Islet of Langerhans (tissue), 1 donor: ENCODE data around the gene NUMBL.

Experiments used
- FAIRE-seq: peaks from one replicate; lab custom pipeline; 2011; peaks lifted over from hg19 to GRCh38; lab: Jason Lieb, UNC

The NUMBL gene

GRCh38 chr19:40689339-40690049 lies 957 bp downstream of the NUMBL start:
- no peak for FAIRE-seq

DNA sequence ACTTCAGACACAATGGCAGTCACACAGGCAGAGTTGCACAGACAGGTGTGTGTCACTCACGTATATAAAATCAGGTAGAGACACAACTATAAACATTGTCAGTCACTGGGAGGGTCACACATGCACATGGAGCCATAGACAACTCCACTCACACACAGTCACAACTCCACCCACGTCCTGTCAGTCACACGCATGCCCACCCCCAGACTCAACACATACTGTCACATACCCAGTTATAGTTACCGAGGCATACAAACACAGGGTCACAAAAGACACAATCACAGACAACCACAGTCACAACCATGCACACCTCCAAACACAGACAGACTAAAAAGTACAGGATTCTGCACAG lies 1.5 kb downstream of the NUMBL start:
- no peak for FAIRE-seq

DNA sequence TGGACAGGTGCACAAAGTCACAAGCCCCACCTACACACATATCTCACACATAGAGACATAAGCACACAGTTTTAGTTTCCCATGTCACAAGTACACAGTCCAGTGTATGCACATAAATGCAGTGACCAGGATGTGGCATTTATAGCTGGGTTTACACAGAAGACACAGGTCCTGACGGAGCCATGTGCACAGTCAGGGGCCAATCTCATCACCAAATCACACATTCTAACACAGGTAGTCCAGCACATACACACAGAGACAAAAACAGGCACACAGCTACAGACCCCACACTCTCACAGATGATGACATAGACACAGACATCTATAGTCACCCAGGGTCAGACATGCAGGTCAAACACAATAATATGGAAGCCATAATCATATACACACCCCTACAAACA lies 2.1 kb downstream of the NUMBL start:
- no peak for FAIRE-seq

DNA sequence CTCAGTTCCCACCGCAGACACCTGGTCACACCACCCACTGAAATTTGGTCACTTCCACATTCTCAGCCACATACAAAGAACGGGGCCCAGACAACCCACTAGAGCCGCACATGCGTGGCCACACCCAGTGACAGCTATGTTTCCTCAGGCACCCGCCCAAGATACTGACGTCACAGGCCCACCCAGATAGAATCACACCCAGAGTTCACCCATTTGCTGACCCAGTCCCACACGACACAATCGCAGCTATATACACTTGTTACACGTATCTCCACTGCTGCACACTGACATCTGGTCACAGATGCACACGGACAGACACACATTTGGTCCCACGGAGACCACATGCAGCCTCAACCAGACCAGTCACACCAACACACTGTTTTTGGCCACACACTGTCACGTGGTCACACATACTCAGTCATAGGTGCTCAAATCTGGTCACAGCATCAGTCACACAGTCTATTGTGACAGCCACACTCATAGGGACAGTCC lies 2.9 kb downstream of the NUMBL start:
- no peak for FAIRE-seq

GRCh38 chr19:40686882-40687524 lies 3.4 kb downstream of the NUMBL start:
- FAIRE-seq, result no peak

DNA sequence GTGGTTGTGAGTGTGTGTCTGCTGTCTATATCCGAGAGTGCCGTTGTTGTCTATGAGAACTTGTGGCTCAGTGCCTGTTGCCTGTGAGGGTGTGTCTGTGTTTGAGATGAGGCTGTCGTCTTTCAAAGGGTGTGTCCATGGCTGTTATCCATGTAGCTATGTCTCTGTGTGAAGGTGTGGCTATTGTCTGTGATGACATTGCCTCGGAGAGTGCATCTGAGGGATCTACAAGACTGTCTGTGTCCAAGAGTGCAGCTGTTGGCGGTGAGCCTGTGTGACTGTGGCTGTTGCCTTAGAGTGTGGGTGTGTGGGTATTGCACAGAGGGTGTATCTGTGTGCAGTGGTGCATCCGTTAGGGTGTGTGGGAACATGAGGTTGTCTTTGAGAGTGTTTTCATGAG lies 4.9 kb downstream of the NUMBL start:
- FAIRE-seq, result no peak

DNA sequence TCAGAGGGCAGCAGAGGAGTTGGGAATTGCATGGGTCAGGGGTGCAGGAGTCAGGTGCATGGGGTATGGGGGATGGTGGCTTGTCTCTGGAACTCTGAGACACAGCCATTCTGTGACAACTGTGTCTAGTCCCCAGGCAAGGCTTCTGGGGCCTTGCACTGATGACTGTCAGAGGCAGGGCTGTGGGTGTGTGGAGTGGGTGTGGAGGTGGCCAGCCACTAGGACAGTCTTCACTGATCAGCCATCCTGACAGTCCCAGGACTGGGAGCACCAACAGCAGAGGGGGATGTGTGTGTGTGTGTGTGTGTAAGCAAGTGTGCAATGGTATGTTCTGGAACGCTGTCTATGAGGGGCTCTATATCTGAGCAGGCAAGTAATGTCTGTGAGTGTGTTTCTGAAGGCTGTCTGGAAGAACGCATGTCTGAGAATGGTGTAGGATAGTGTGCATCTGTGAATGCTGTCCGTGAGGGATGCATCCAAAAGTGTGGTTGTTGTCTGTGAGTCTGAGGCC lies 5.4 kb downstream of the NUMBL start:
- FAIRE-seq, result no peak

DNA sequence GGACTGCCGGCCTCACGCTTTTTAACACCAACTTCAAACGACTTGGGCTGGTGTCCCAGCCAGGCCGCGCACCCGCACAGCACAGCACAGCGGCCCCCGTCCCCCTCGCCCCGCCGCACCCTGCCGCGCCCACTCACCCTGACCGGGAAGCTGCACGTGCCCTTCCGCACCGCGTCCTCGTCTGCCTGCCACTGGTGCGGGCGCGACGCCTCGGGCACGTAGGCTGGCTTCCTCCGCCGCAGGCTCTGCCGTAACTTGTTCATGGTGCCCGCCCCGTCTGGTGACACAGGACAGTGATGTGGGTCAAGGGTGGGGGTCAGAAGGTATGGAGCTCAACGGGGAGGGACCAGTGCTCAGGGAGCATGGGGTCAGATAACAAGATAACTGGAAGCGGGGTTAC lies 6.2 kb downstream of the NUMBL start:
- no peak for FAIRE-seq

DNA sequence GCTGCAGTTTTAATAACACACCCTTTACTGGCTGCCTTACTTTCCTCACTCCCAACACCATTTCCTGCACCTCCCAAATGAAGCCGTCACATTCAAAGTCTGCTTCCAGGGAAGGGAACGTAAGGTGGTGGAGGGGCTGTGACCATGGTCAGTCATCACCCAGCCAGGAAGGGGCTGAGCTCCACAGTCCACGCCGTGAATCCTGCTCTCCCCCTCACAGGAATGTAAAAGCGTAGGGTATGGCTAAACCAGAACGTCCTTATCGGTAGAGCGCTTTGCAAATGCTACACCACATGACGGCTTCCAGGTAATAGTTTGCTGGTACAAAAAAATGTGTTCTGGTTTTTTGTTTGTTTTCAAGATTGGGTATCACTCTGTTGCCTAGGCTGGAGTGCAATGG lies 7.0 kb downstream of the NUMBL start:
- no peak for FAIRE-seq

- FAIRE-seq, result no peak
Observed at GRCh38 chr19:40682431-40682964, 8.0 kb downstream of the NUMBL start.

GRCh38 chr19:40681039-40681438 lies 9.4 kb downstream of the NUMBL start:
- no peak for FAIRE-seq

GRCh38 chr19:40677156-40677555 lies 13.3 kb downstream of the NUMBL start:
- no peak for FAIRE-seq

GRCh38 chr19:40674291-40674690 lies 16.2 kb downstream of the NUMBL start:
- FAIRE-seq, result no peak

- no peak for FAIRE-seq
Observed at GRCh38 chr19:40673397-40673796, 17.1 kb downstream of the NUMBL start.

DNA sequence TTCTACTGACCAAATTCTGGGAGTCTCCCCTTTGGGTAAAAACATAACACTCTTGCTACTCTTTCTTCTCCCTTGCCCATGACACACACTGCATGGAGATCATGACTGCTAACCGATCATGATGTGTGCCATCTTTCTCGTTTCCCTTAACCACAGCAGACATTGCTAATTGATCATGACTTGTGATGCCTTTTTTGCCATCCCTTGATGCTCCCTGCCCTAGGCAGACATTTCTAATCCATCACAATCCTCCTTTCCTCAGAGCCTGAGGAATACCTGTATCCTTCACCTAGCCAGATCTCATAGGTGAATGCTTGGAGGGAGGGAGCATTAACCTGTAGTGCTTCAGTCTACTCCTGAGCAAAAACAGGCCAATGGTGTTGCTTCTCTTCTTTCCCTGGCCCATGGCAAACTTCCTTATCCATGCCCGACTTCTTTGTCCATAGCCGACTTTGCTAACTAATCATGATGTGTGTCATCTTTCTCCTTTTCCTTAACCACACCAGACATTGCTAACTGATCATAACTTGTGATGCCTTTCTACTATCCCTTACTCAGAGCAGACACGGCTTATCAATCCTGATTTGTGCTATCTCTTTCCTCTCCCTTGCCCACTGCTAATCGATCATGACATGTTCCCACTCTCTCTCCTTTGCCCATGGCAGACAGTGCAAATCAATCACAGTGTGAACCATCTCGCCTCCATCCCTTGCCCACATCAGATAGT lies 17.7 kb downstream of the NUMBL start:
- FAIRE-seq, result no peak

DNA sequence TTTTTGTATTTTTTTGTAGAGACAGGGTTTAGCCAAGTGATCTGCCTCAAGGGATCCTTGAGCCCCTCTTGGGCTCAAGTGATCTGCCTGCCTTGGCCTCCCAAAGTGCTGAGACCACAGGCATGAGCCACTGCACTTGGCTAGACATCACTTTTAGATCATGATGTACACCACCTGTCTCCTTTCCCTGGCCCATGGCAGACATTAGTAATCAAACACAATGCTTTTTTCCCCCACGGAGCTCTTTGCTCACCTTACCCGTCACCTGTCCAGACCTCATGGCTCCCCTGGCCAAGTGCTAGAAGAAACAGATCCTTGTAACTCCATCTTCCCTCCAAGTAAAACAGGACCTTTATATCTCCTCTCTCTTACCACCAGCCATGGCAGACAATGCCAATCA lies 18.4 kb downstream of the NUMBL start:
- no peak for FAIRE-seq

- FAIRE-seq, result no peak
Observed at GRCh38 chr19:40671404-40671803, 19.0 kb downstream of the NUMBL start.

GRCh38 chr19:40668991-40669614 lies 21.3 kb downstream of the NUMBL start:
- FAIRE-seq, result no peak

GRCh38 chr19:40667602-40668001 lies 22.8 kb downstream of the NUMBL start:
- FAIRE-seq, result no peak

DNA sequence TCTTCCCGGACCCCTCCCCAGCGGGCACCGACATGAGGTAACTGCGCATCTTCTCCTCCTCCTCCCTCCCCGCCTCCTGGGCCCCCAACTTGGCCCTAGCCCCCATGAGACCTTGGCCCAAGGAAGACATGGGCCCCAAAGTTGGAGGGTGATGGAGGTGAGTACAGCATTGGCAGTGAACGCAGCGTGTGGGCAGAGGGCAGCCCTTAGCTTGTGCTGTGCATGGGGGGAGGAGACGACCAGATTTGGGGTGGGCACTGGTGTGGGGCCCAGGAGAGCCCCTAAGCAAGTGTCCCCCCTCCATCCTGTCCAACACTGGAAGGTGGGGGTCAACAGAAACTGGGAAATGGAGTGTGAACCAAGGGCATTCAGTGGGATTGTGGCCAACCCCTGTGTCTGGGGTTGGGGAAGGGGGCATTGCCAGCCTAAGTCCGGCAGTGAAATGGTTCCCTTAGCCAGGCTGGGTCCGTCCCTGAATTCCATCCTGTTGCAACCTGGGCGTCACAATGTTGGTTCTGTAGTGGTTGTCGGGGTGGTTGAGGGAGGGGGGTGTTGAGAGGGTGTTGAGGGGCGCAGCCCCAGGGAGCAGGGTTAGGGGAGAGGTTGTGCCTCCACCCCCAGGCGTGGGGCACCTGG lies 23.5 kb downstream of the NUMBL start:
- FAIRE-seq, result no peak

GRCh38 chr19:40663695-40664692 lies 26.5 kb downstream of the NUMBL start:
- FAIRE-seq, result no peak
